ENCODE results near the gene DHH. TPM values are rescaled to one million over a fixed set of nuclear protein-coding genes. Genes with fewer than 3 reads are reported as not detected.

DHH gene
- total RNA-seq, 1 experiment from 2014 or later, result 0.13 TPM

GRCh38 chr12:49092086-49092815 lies 2.4 kb downstream of the DHH start:
- no peaks in the 10 kb centered on the region for H4K20me1 ChIP-seq (ENCODE audit: insufficient read depth)
- H2AFZ ChIP-seq, result no peak overlapping the region
- peaks cover 25% of the 10 kb centered on the region; the same call in 1 of the 2 replicates for H3F3A ChIP-seq (ENCODE audit: insufficient read depth, low read depth)
- TF ChIP-seq CTCF (conservative IDR thresholded peaks at IDR 0.05) (peak; percentile 58; the same call in 1 of the 2 replicates), EZH2 (IDR thresholded peaks at IDR 0.05; ENCODE audit: low read depth) (no peak)
- no peaks in the 10 kb centered on the region for H3K9me2 ChIP-seq (ENCODE audit: insufficient read depth)
- no TSS peak for BruUV-seq (replicated peaks)
- H3K4me2 ChIP-seq, result peak overlapping the region; percentile 35
- H3K36me3 ChIP-seq (ENCODE audit: low read depth), result no peaks in the 10 kb centered on the region
- DNase-seq, result peak in 1 of 2 experiments; percentile 47
- no peak overlapping the region for H3K27ac ChIP-seq
- H3K27me3 ChIP-seq (ENCODE audit: insufficient read depth, low read depth), result peaks cover 23% of the 10 kb centered on the region
- ChIA-PET CTCF (interaction anchor here (1.0 to 1.2 kb wide), 2 partner anchors 13 to 29 kb away, joined by 3 to 4 read pairs; no protein-coding TSS in a partner anchor), POLR2A (ENCODE audit: unreplicated experiment) (interaction anchor here (0.5 kb wide), 1 partner anchor 765 kb away, joined by 5 read pairs; no protein-coding TSS in a partner anchor)
- no peaks in the 10 kb centered on the region for H3K79me2 ChIP-seq (ENCODE audit: low read depth)
- H3K4me1 ChIP-seq (replicated peaks; ENCODE audit: insufficient read depth), result peaks cover 24% of the 10 kb centered on the region
- no peaks in the 10 kb centered on the region for H3K9me3 ChIP-seq (ENCODE audit: insufficient read depth, low read depth)
- H3K4me3 ChIP-seq, result no peak overlapping the region
- intact Hi-C loops (cut with micrococcal nuclease; ENCODE audit: unreplicated experiment), result no loop called here

DNA sequence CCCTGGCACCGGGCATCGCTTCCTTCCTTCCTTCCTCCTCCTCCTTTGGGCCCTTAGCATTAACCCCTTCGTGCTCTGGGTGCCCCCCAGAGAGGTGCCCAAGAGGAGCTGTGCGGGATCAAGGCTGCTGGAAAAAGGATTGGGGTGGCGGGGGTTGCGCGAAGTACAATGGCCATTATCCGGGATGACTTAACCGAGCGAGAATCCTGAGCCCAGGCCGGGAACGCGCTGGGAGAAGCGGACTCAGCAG lies 2.8 kb downstream of the DHH start:
- Histone ChIP-seq H3K27ac (no peak overlapping the region), H3K9me3 (ENCODE audit: insufficient read depth, low read depth) (no peaks in the 10 kb centered on the region), H3F3A (ENCODE audit: insufficient read depth, low read depth) (peaks cover 25% of the 10 kb centered on the region; the same call in 1 of the 2 replicates), H3K27me3 (ENCODE audit: insufficient read depth, low read depth) (peaks cover 23% of the 10 kb centered on the region), H3K4me2 (peak overlapping the region; percentile 35), H3K9me2 (ENCODE audit: insufficient read depth) (no peaks in the 10 kb centered on the region), H3K4me1 (replicated peaks; ENCODE audit: insufficient read depth) (peaks cover 25% of the 10 kb centered on the region), H4K20me1 (ENCODE audit: insufficient read depth) (no peaks in the 10 kb centered on the region), H3K36me3 (ENCODE audit: low read depth) (no peaks in the 10 kb centered on the region), H3K79me2 (ENCODE audit: low read depth) (no peaks in the 10 kb centered on the region), H3K4me3 (no peak overlapping the region), H2AFZ (no peak overlapping the region)
- no TSS peak for BruUV-seq (replicated peaks)
- TF ChIP-seq EZH2 (IDR thresholded peaks at IDR 0.05; ENCODE audit: low read depth) (no peak), CTCF (conservative IDR thresholded peaks at IDR 0.05) (no peak)
- intact Hi-C loops (cut with micrococcal nuclease; ENCODE audit: unreplicated experiment), result no loop called here
- DNase-seq, result no peak
- CTCF ChIA-PET, result interaction anchor here (1.0 to 1.2 kb wide), 2 partner anchors 13 to 28 kb away, joined by 3 to 4 read pairs; no protein-coding TSS in a partner anchor
- POLR2A ChIA-PET (ENCODE audit: unreplicated experiment), result no interaction called here

- Histone ChIP-seq H2AFZ (no peak overlapping the region), H3K27ac (no peak overlapping the region), H3K4me3 (no peak overlapping the region), H3K27me3 (ENCODE audit: insufficient read depth, low read depth) (peaks cover 23% of the 10 kb centered on the region), H3K9me3 (ENCODE audit: insufficient read depth, low read depth) (no peaks in the 10 kb centered on the region), H3K36me3 (ENCODE audit: low read depth) (no peaks in the 10 kb centered on the region), H3K9me2 (ENCODE audit: insufficient read depth) (no peaks in the 10 kb centered on the region), H3K4me1 (replicated peaks; ENCODE audit: insufficient read depth) (peaks cover 25% of the 10 kb centered on the region), H4K20me1 (ENCODE audit: insufficient read depth) (no peaks in the 10 kb centered on the region), H3K4me2 (peak overlapping the region; percentile 35), H3K79me2 (ENCODE audit: low read depth) (no peaks in the 10 kb centered on the region), H3F3A (ENCODE audit: insufficient read depth, low read depth) (peaks cover 25% of the 10 kb centered on the region; the same call in 1 of the 2 replicates)
- TF ChIP-seq CTCF (conservative IDR thresholded peaks at IDR 0.05) (no peak), EZH2 (IDR thresholded peaks at IDR 0.05; ENCODE audit: low read depth) (no peak)
- ChIA-PET CTCF (interaction anchor here (1.2 kb wide), 1 partner anchor 14 kb away, joined by 3 read pairs; no protein-coding TSS in a partner anchor), POLR2A (ENCODE audit: unreplicated experiment) (no interaction called here)
- DNase-seq, result no peak
- intact Hi-C loops (cut with micrococcal nuclease; ENCODE audit: unreplicated experiment), result no loop called here
- BruUV-seq (replicated peaks), result no TSS peak
Observed at GRCh38 chr12:49091056-49091835, 3.4 kb downstream of the DHH start.

Data from PC-9 (cell line).